NCI-H1930 (cell line): Measurements from ENCODE around the gene SYNE1.
A peak's percentile ranks its signal among the peaks of the same experiment; 100 is the strongest.

Experiments used
- DNase-seq, 2 experiments: peaks; one replicate each; lab custom pipeline; 2025; lab: John Stamatoyannopoulos, UW

The SYNE1 gene

GRCh38 chr6:152135755-152136448, 501.3 kb downstream of the SYNE1 start:
- DNase-seq, result peak in 1 of 2 experiments; percentile 35

GRCh38 chr6:152130441-152130840, 506.7 kb downstream of the SYNE1 start:
- no peak for DNase-seq

GRCh38 chr6:152129691-152130151, 507.4 kb downstream of the SYNE1 start:
- DNase-seq, result no peak

GRCh38 chr6:152127432-152128165, 509.6 kb downstream of the SYNE1 start:
- no peak for DNase-seq

- no peak for DNase-seq
Observed at GRCh38 chr6:152124429-152125074, 512.6 kb downstream of the SYNE1 start.

- DNase-seq, result no peak
Observed at GRCh38 chr6:152123076-152123475, 514.1 kb downstream of the SYNE1 start.

- no peak for DNase-seq
Observed at GRCh38 chr6:152122434-152122833, 514.7 kb downstream of the SYNE1 start.

GRCh38 chr6:152121910-152122309, 515.3 kb downstream of the SYNE1 start:
- DNase-seq, result no peak

- DNase-seq, result no peak
Observed at GRCh38 chr6:152119831-152120230, 517.3 kb downstream of the SYNE1 start.

GRCh38 chr6:152118678-152119077, 518.5 kb downstream of the SYNE1 start:
- DNase-seq, result no peak

- no peak for DNase-seq
Observed at GRCh38 chr6:152118224-152118623, 518.9 kb downstream of the SYNE1 start.

GRCh38 chr6:152117156-152118133, 519.7 kb downstream of the SYNE1 start:
- DNase-seq, result no peak

GRCh38 chr6:152112491-152113261, 524.5 kb downstream of the SYNE1 start:
- DNase-seq, result no peak

- DNase-seq, result no peak
Observed at GRCh38 chr6:152110886-152111820, 526.0 kb downstream of the SYNE1 start.

GRCh38 chr6:152107973-152108372, 529.2 kb downstream of the SYNE1 start:
- no peak for DNase-seq

- DNase-seq, result no peak
Observed at GRCh38 chr6:152100183-152100618, 537.0 kb downstream of the SYNE1 start.

GRCh38 chr6:152099446-152100182, 537.5 kb downstream of the SYNE1 start:
- no peak for DNase-seq

- DNase-seq, result no peak
Observed at GRCh38 chr6:152098683-152099082, 538.5 kb downstream of the SYNE1 start.
